ENCODE data around the gene DENND4B. TPM values are rescaled to one million over a fixed set of nuclear protein-coding genes. Genes with fewer than 3 reads are reported as not detected.

DENND4B gene
- total RNA-seq, 4 donors from 2014 or later: 10.2 to 46.5 (median 32.3) TPM

DNA sequence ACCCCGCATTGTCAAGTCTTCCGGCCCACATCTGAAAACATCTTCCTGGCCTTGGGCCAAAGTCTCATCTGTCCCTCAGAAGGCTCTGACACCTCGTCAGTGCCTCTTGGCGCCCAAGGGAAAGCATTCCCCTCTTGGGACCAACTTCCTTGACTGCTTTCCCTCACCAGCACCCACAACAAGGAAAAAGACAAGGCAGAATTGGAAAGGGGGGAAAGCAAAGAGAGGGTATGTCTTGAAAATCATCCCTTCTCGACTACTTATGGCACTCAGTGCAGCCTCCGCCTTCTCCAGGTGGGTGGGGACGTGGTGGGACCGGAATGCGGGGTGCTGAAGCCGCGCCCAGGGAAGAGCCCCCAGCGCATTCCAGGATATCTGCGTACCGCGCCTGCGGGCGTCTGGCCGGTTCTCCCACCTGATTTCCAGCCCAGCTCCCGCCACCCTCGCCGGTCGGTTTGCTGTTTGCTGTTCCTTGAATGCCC lies 17.4 kb upstream of the DENND4B start:
- peak overlapping the region; percentile 82 to 98 (median 96) for H3K27ac ChIP-seq
- no peak for ATAC-seq
- H3K9me3 ChIP-seq: no peaks in the 10 kb centered on the region
- WGBS, 2 donors (ENCODE audit: low coverage in 1 of 2): 0% methylated on average over 3 to 17 of the region's 22 CpGs
- H3K27me3 ChIP-seq: no peaks in the 10 kb centered on the region
- peaks cover 0 to 78% (median 41%) of the 10 kb centered on the region in 3 donors for H3K4me1 ChIP-seq
- no peak for TF ChIP-seq POLR2A (IDR thresholded peaks at IDR 0.05)
- no peak for TF ChIP-seq EP300 (IDR thresholded peaks at IDR 0.05)
- TF ChIP-seq, protein P1, sequence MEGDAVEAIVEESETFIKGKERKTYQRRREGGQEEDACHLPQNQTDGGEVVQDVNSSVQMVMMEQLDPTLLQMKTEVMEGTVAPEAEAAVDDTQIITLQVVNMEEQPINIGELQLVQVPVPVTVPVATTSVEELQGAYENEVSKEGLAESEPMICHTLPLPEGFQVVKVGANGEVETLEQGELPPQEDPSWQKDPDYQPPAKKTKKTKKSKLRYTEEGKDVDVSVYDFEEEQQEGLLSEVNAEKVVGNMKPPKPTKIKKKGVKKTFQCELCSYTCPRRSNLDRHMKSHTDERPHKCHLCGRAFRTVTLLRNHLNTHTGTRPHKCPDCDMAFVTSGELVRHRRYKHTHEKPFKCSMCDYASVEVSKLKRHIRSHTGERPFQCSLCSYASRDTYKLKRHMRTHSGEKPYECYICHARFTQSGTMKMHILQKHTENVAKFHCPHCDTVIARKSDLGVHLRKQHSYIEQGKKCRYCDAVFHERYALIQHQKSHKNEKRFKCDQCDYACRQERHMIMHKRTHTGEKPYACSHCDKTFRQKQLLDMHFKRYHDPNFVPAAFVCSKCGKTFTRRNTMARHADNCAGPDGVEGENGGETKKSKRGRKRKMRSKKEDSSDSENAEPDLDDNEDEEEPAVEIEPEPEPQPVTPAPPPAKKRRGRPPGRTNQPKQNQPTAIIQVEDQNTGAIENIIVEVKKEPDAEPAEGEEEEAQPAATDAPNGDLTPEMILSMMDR (IDR thresholded peaks at IDR 0.05): no peak
- no peak for TF ChIP-seq POLR2AphosphoS5 (IDR thresholded peaks at IDR 0.05)
- peak overlapping the region; percentile 79 to 85 for H3K4me3 ChIP-seq
- peaks cover 0 to 26% of the 10 kb centered on the region in 2 donors for H3K36me3 ChIP-seq

DNA sequence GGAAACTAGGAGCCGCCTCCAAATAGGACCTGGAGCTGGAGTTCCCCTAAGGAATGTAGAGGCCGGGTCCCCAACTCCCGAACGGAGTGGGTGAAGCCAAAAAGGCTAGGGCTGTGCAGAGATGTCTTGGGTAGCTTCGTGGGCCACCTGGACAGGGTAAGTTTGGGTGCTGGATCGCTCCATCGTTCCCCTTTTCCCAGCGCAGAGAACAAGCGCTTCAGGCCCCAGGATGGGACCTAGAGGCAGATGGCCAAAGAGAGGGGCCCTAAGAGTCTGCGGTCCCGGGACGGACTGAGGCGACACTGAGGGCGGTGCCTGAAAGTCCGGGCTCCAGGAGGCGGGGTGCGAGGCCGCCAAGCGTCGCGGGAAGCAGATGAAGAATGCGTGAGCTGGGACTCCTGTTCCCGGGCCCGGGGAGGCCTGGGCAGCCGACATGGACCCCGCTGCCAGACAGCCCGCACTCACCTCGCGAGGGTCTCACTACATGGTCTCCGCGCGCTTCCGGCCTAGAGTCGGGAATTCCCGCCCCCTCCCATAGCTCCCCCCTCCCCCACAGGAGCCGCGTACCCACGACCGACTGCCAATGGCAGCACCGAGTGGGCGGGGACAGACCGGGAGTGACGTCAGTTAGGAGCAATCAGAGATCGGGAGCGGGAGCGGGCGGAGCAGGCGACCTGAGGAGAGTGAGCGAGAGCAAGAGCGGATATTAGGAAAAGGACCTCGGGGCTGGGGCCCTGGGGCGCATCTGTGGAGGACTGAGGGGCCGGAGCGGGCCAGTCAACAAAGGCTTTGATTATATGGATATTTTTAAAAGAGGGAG lies 16.7 kb upstream of the DENND4B start, which contains the start of gene SLC39A1:
Gene SLC39A1, minus strand, starts transcription at position 508 of the 820 bp plus-strand sequence. CDS start 822 bp downstream, outside the sequence.
- H3K4me1 ChIP-seq: peaks cover 0 to 75% (median 39%) of the 10 kb centered on the region in 3 donors

DNA sequence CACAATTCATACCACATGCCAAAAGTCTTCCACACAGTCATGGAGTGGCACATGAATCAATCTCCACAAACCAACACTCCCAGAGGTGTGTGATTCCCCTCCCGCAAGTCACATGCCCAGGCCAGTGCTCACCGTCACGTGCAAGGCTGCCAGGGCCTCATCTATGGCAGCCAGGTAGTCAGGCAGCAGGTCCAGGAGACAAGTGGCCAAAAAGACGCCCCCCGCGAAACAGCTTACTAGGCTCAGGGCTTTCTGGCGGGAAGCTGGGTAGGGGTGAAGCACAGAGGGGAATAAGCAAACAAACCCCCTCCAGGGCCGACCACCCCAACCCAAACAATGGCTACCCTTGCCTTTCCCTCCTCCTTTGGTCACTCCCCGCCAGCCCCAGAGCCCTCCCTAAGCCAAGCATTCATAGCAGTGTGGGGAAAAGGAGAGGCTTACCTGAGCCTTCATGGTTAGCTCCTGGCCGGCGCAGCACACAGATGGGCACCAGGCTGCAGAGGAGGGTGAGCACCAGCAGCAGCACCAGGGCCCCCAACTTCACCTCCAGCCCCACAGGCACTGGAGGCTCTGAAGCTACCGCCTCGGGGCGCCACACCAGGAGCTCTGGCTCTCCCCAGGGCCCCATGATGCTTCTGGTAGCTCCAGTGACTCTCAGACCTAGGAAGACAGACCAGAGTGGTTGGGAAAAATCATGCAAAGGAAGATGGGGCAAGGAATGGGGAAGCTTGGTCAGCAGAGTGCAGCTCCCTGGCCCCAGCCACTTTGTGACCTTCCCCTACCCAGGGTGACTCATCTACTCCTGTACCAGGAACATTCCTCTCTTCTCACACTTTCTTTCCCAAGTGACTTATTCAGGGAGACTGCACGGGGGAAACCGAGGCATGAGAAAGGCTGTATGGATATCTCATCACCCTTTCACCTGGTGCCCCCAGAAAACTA lies 15.8 kb upstream of the DENND4B start:
- Histone ChIP-seq H3K9me3 (no peaks in the 10 kb centered on the region), H3K36me3 (peaks cover 0 to 26% of the 10 kb centered on the region in 2 donors), H3K27ac (peak overlapping the region; percentile 82 to 98 (median 96)), H3K4me3 (peak overlapping the region; percentile 79 to 85), H3K27me3 (no peaks in the 10 kb centered on the region), H3K4me1 (peaks cover 0 to 74% (median 36%) of the 10 kb centered on the region in 3 donors)
- 21 to 30% methylated on average over 2 to 5 of the region's 16 CpGs for WGBS, 2 donors (ENCODE audit: low coverage in 1 of 2)
- no peak for ATAC-seq
- TF ChIP-seq POLR2AphosphoS5 (IDR thresholded peaks at IDR 0.05): no peak

More for the DNA sequence above, 16.7 kb upstream of the DENND4B start, which contains the start of gene SLC39A1:
- ATAC-seq: peak; percentile 83
- Histone ChIP-seq H3K9me3 (no peaks in the 10 kb centered on the region), H3K4me3 (peak within 1 kb of the TSS; percentile 79 to 85), H3K27ac (peak within 1 kb of the TSS; percentile 82 to 98 (median 96)), H3K36me3 (peaks cover 0 to 26% of the 10 kb centered on the region in 2 donors), H3K27me3 (no peaks in the 10 kb centered on the region)
- WGBS, 2 donors (ENCODE audit: low coverage in 1 of 2): 1 to 2% methylated on average over 11 to 21 of the region's 54 CpGs
- TF ChIP-seq, protein P1 (IDR thresholded peaks at IDR 0.05): no peak
- no peak for TF ChIP-seq EP300 (IDR thresholded peaks at IDR 0.05)
- TF ChIP-seq POLR2A (IDR thresholded peaks at IDR 0.05): peak; percentile 52 to 67
- TF ChIP-seq POLR2AphosphoS5 (IDR thresholded peaks at IDR 0.05): peak; percentile 73

GRCh38 chr1:153961421-153961820 lies 14.9 kb upstream of the DENND4B start:
- H3K4me3 ChIP-seq: peak overlapping the region in 1 of 2 donors; percentile 85
- TF ChIP-seq POLR2AphosphoS5 (IDR thresholded peaks at IDR 0.05) (no peak), EP300 (IDR thresholded peaks at IDR 0.05) (no peak), POLR2A (IDR thresholded peaks at IDR 0.05) (no peak)
- TF ChIP-seq, protein P1 (IDR thresholded peaks at IDR 0.05): no peak
- ATAC-seq: no peak
- H3K4me1 ChIP-seq: peaks cover 0 to 77% (median 41%) of the 10 kb centered on the region in 3 donors
- H3K27ac ChIP-seq: peak overlapping the region in 3 of 4 donors; percentile 96 to 98 (median 97)
- 50 to 85% methylated on average over 2 of the region's 4 CpGs for WGBS, 2 donors (ENCODE audit: low coverage in 1 of 2)
- H3K27me3 ChIP-seq: no peaks in the 10 kb centered on the region
- no peaks in the 10 kb centered on the region for H3K9me3 ChIP-seq
- H3K36me3 ChIP-seq: peaks cover 0 to 26% of the 10 kb centered on the region in 2 donors
